ENCODE results near the gene CFAP251. TPM values are rescaled to one million over a fixed set of nuclear protein-coding genes. Genes with fewer than 3 reads are reported as not detected.

Gene CFAP251
- total and polyA plus RNA-seq, 10 of the 15 experiments (the other 5 are each of a cell fraction or from before 2014, with no cell fraction given) = 0.10 to 0.97 (median 0.64) TPM

DNA sequence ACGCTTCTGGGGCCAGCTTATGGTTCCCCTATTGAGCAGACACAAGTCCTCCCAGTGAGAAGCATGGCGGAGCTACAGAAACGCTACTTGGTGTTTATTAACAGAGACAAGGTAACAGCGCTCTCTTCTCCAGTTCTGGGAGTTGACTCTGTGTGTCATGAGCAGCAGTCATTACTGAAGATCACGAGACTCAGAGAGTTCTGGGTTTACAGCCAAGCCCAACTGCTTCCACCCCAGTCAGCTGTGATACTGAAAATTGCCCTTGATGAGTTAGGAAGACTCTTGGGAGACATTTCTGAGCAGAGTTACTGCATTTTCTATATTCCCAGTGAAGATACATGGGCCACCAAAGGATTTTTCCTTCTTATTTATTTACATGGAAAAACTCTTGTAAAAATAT is 48.6 kb downstream of the CFAP251 start:
- no peak for ATAC-seq
- Histone ChIP-seq H3K36me3 (ENCODE audit: control insufficient read depth in 2 of 2, insufficient read depth in 2 of 2, low read length in 1 of 2) (no peaks in the 10 kb centered on the region), H3K27me3 (replicated peaks in 1 of 2; ENCODE audit: control insufficient read depth in 2 of 2, insufficient read depth in 2 of 2, low read length in 1 of 2) (no peaks in the 10 kb centered on the region; a peak in 1 of 4 replicates), H3K9me3 (replicated peaks; ENCODE audit: control insufficient read depth, insufficient read depth, low read length) (no peaks in the 10 kb centered on the region; the same call in 2 of the 3 replicates), H3K4me3 (no peak overlapping the region), H3K79me2 (ENCODE audit: control insufficient read depth, insufficient read depth, low read length) (no peaks in the 10 kb centered on the region), H3K9ac (ENCODE audit: control insufficient read depth, insufficient read depth, low read length) (no peak overlapping the region), H2AFZ (ENCODE audit: control insufficient read depth, low read depth, low read length) (no peak overlapping the region), H4K20me1 (ENCODE audit: control insufficient read depth, insufficient read depth) (no peaks in the 10 kb centered on the region), H3K4me1 (ENCODE audit: control insufficient read depth, insufficient read depth, low read length) (peaks cover 4% of the 10 kb centered on the region), H3K4me2 (ENCODE audit: control insufficient read depth, insufficient read depth) (no peak overlapping the region), H3K27ac (ENCODE audit: control insufficient read depth, insufficient read depth) (no peak overlapping the region)
- ChIA-PET CTCF (no interaction called here), RAD21 (ENCODE audit: unreplicated experiment) (no interaction called here), SMC1A (ENCODE audit: uncharacterized antibody, unreplicated experiment) (no interaction called here), POLR2A (no interaction called here)
- TF ChIP-seq GABPA (IDR thresholded peaks at IDR 0.05; ENCODE audit: low read depth) = no peak
- TF ChIP-seq SREBF1 (IDR thresholded peaks at IDR 0.05; ENCODE audit: low read length) = no peak
- TF ChIP-seq TARDBP (IDR thresholded peaks at IDR 0.05; ENCODE audit: borderline replicate concordance) = no peak
- TF ChIP-seq RAD21 (IDR thresholded peaks at IDR 0.05; ENCODE audit: insufficient read depth, low read depth, low read length) = no peak
- TF ChIP-seq, protein P1, sequence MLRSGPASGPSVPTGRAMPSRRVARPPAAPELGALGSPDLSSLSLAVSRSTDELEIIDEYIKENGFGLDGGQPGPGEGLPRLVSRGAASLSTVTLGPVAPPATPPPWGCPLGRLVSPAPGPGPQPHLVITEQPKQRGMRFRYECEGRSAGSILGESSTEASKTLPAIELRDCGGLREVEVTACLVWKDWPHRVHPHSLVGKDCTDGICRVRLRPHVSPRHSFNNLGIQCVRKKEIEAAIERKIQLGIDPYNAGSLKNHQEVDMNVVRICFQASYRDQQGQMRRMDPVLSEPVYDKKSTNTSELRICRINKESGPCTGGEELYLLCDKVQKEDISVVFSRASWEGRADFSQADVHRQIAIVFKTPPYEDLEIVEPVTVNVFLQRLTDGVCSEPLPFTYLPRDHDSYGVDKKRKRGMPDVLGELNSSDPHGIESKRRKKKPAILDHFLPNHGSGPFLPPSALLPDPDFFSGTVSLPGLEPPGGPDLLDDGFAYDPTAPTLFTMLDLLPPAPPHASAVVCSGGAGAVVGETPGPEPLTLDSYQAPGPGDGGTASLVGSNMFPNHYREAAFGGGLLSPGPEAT (IDR thresholded peaks at IDR 0.05; ENCODE audit: low read depth) = no peak
- TF ChIP-seq HDGF (IDR thresholded peaks at IDR 0.05) = no peak
- TF ChIP-seq, protein P2, sequence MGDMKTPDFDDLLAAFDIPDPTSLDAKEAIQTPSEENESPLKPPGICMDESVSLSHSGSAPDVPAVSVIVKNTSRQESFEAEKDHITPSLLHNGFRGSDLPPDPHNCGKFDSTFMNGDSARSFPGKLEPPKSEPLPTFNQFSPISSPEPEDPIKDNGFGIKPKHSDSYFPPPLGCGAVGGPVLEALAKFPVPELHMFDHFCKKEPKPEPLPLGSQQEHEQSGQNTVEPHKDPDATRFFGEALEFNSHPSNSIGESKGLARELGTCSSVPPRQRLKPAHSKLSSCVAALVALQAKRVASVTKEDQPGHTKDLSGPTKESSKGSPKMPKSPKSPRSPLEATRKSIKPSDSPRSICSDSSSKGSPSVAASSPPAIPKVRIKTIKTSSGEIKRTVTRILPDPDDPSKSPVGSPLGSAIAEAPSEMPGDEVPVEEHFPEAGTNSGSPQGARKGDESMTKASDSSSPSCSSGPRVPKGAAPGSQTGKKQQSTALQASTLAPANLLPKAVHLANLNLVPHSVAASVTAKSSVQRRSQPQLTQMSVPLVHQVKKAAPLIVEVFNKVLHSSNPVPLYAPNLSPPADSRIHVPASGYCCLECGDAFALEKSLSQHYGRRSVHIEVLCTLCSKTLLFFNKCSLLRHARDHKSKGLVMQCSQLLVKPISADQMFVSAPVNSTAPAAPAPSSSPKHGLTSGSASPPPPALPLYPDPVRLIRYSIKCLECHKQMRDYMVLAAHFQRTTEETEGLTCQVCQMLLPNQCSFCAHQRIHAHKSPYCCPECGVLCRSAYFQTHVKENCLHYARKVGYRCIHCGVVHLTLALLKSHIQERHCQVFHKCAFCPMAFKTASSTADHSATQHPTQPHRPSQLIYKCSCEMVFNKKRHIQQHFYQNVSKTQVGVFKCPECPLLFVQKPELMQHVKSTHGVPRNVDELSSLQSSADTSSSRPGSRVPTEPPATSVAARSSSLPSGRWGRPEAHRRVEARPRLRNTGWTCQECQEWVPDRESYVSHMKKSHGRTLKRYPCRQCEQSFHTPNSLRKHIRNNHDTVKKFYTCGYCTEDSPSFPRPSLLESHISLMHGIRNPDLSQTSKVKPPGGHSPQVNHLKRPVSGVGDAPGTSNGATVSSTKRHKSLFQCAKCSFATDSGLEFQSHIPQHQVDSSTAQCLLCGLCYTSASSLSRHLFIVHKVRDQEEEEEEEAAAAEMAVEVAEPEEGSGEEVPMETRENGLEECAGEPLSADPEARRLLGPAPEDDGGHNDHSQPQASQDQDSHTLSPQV (IDR thresholded peaks at IDR 0.05) = no peak
- TF ChIP-seq, protein P3, sequence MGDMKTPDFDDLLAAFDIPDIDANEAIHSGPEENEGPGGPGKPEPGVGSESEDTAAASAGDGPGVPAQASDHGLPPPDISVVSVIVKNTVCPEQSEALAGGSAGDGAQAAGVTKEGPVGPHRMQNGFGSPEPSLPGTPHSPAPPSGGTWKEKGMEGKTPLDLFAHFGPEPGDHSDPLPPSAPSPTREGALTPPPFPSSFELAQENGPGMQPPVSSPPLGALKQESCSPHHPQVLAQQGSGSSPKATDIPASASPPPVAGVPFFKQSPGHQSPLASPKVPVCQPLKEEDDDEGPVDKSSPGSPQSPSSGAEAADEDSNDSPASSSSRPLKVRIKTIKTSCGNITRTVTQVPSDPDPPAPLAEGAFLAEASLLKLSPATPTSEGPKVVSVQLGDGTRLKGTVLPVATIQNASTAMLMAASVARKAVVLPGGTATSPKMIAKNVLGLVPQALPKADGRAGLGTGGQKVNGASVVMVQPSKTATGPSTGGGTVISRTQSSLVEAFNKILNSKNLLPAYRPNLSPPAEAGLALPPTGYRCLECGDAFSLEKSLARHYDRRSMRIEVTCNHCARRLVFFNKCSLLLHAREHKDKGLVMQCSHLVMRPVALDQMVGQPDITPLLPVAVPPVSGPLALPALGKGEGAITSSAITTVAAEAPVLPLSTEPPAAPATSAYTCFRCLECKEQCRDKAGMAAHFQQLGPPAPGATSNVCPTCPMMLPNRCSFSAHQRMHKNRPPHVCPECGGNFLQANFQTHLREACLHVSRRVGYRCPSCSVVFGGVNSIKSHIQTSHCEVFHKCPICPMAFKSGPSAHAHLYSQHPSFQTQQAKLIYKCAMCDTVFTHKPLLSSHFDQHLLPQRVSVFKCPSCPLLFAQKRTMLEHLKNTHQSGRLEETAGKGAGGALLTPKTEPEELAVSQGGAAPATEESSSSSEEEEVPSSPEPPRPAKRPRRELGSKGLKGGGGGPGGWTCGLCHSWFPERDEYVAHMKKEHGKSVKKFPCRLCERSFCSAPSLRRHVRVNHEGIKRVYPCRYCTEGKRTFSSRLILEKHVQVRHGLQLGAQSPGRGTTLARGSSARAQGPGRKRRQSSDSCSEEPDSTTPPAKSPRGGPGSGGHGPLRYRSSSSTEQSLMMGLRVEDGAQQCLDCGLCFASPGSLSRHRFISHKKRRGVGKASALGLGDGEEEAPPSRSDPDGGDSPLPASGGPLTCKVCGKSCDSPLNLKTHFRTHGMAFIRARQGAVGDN (IDR thresholded peaks at IDR 0.05) = no peak
- 60% methylated on average over 5 of the region's 5 CpGs for WGBS (ENCODE audit: insufficient coverage, insufficient replicate concordance, low lambda C conversion rate, missing lambda C conversion rate)
- DNase-seq (ENCODE audit: low read depth, low spot score) = no peak
- no peak for FAIRE-seq
- in situ Hi-C loops (cut with MboI) (no loop called here), intact Hi-C loops (cut with micrococcal nuclease; ENCODE audit: unreplicated experiment) (no loop called here)
- no TSS peak for BruUV-seq (replicated peaks)

Data from GM12878 (cell line).